GM21619 (cell line): ENCODE results near the gene TMEM219.
"Not testable (repeated sequence)": the region's sequence is repeated elsewhere in the genome, so short reads cannot be mapped to it uniquely, and the experiment has no call there.

Experiments
- ATAC-seq: cut with Tn5 transposase; IDR thresholded peaks from one replicate; pipeline ENCODE4 v1.9.1; 2021; ENCODE audit not compliant: unreplicated experiment

TMEM219 gene

DNA sequence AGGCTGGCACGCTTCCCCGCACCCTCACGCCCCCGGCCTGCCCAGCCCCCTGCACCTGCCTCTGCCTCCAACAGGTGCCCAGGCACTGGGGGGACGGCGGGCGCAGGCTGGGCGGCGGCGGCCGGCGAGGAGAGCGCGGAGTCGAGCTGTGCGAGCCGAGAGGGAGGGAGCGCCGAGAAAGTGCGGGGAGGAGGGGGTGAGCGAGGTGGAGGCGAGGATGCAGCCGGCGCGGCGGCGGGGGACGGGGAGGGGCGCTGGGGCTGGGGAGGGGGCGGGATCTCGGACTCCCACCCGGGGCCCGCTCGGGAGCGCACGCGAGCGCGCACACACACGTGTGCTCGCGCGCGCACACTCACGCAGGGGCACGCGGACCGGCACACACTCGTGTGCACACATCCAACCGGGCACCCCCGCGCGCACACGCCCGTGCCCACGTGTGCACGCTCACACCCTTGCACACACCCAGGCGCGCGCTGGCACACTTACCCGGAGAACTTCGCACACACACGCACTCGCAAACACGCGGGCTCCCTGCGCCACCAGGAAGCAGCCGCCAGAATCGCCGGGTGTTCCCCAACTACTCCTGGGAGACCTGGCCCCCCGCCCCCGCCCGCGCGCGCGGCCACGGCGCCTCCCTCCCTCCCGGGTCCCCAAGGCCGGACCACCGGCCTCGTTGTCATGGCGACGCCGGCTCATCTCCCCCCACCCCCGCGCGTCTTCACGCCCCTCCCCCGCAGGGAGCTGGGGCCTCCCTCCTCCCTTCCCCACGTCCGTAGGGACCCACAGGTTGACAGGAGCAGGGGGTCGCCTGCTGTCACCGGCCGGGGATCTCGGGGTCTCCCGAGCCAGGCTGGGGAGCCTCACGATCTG is 49.2 kb downstream of the TMEM219 start, which contains the start of gene DOC2A:
Gene DOC2A (minus strand): TSS at position 184 of the 870 bp plus-strand sequence. CDS start 805 bp downstream, outside the sequence.
- no peak for ATAC-seq

- ATAC-seq = no peak
These were observed 50.0 kb downstream of the TMEM219 start for GRCh38 chr16:30011714-30012504.

DNA sequence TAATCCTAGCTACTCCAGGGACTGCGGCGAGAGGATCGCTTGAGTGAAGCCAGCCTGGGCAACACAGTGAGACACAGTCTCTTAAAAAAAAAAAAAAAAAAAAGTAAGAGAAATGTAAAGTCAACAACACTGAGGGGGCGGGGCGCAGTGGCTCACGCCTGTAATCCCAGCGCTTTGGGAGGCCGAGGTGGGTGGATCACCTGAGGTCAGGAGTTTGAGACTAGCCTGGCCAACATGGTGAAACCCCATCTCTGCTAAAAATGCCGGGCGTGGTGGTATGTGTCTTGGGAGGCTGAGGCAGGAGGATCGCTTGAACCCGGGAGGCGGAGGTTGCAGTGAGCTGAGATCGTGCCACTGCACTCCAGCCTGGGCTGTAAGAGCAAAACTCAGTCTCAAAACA is 50.7 kb downstream of the TMEM219 start:
- ATAC-seq = not testable (repeated sequence)

DNA sequence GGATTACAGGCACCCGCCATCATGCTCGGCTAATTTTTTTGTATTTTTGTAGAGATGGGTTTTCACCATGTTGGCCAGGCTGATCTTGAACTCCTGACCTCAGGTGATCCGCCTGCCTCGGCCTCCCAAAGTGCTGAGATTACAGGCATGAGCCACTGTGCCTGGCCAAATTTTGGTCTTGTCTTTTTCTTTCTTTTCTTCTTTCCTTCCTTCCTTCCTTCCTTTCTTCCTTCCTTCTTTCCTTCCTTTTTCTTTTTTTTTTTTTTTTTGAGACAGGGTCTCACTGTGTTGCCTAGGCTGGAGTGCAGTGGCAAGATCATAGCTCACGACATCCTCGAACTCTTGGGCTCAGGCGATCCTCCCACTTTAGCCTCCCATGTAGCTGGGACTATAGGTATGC is 53.6 kb downstream of the TMEM219 start:
- not testable (repeated sequence) for ATAC-seq

DNA sequence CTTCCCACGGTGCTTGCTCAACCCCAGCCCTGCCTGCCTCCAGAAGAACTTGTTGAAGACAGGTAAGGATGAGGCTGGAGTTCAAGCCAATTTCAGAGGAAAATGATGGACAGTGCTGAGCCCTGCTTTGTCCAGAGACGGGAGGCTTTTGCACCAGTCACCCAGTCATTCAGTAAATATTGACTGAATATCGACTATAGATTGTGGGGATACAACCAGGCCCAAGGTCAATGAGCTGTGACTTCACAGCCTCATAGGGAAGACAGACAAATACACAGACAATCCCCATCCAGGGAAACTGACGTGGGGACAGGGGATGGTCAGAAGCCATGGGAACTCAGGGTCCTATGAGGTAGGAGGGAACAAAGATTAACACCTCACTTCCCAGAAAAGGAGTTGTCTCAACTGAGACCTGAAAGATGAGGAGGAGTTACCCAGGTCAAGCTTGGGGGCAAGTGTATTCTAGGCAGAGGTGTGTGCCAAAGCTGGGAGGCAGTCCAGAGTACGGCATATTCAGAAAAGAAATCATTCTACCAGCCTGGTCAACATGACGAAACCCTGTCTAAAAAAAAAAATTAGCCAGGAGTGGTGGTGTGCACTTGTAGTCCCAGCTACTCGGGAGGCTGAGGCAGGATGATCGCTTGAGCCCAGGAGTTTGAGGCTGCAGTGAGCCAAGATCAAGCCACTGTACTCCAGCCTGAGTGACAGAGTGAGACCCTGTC is 54.8 kb downstream of the TMEM219 start:
- ATAC-seq = no peak

DNA sequence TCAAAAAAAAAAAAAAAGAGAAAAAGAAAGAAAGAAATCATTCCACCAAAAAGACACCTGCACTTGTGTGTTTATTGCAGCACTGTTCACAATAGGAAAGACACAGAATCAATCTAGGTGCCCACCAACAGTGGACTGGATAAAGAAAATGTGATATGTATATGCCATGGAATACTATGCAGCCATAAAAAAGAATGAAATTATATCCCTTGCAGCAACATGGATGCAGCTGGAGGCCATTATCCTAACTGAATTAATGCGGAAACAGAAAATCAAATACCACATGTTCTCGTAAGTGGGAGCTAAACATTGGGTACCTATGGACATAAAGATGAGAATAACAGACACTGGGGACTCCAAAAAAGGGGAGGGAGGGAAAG is 55.4 kb downstream of the TMEM219 start:
- no peak for ATAC-seq

DNA sequence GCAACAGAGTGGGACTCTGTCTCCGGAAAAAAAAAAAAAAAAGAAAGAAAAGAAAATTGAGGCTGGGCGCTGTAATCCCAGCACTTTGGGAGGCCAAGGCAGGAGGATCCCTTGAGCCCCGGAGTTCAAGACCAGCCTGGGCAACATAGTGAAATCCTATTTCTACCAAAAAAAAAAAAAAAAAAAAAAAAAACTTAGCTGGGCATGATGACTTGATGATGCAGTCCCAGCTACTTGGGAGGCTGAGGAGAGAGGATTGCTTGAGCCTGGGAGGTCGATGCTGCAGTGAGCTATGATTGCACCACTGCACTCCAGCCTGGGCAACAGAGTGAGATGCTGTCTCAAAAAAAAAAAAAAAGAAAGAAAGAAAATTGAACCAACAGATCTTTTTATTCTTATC is 56.1 kb downstream of the TMEM219 start:
- not testable (repeated sequence) for ATAC-seq

DNA sequence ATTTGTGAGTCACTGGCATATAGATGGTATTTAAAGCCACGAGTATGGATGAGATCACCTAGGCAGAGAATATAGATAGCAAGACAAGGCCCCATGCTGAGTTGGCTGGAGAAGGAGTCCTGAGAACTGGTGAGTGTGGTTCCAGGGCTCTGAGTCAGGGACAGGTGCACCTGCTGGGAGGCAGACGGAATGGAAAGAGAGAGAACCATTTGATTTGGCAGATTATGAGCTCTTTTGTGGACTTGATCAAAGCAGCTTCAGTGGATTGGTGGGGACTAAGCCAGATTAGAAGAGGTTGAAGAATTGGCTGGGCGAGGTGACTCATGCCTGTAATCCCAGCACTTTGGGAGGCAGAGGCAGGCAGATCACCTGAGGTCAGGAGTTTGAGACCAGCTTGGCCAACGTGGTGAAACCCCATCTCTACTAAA is 56.9 kb downstream of the TMEM219 start:
- no peak for ATAC-seq
